SK-MEL-5 (cell line): ENCODE results near the gene NHLRC4. TPM values are rescaled to one million over a fixed set of nuclear protein-coding genes. Genes with fewer than 3 reads are reported as not detected.

Source experiments
- DNase-seq: peaks from one replicate; pipeline ENCODE4 v3.0.0-alpha.2; 2016; ENCODE audit warnings: low read depth, low spot score
- in situ Hi-C: cut with HindIII; loops from 2 replicates; pipeline ENCODE4 v1.10.0; 2016; ENCODE audit warnings: low sequenced_read_pairs, high pct_unique_total_duplicates, low pct_unique_long_range_greater_than_20kb
- small RNA-seq, 2 experiments: library from RNA; depleted of rRNA; stranded (forward); fragments of <200 nt; gene quantifications; one replicate each; pipeline ENCODE3, GENCODE V24; 2014
- total RNA-seq: library from RNA; depleted of rRNA; stranded (reverse); fragments of >200 nt; shearing (Covaris generic); gene quantifications from 2 replicates; pipeline ENCODE4 v1.2.3, GENCODE V29; 2014; rRNA removed

NHLRC4 gene
- total RNA-seq, 1 experiment from 2014 or later = 1.1 TPM

GRCh38 chr16:603933-604332 is 37.1 kb downstream of the NHLRC4 start:
- in situ Hi-C loops = no loop called here
- DNase-seq = no peak

GRCh38 chr16:606656-607307 is 40.0 kb downstream of the NHLRC4 start:
- in situ Hi-C loops = no loop called here
- DNase-seq = no peak

GRCh38 chr16:608019-608418 is 41.2 kb downstream of the NHLRC4 start:
- in situ Hi-C loops = no loop called here
- no peak for DNase-seq

GRCh38 chr16:609316-609715 is 42.5 kb downstream of the NHLRC4 start:
- in situ Hi-C loops = no loop called here

GRCh38 chr16:609984-610383 is 43.2 kb downstream of the NHLRC4 start:
- in situ Hi-C loops = no loop called here
- DNase-seq = no peak

More at GRCh38 chr16:609316-609715, 42.5 kb downstream of the NHLRC4 start:
- no peak for DNase-seq

GRCh38 chr16:610513-611381 is 43.9 kb downstream of the NHLRC4 start:
- DNase-seq = peak; percentile 51
- in situ Hi-C loops = no loop called here

- DNase-seq = no peak
- in situ Hi-C loops = no loop called here
Measured at GRCh38 chr16:615122-615521, 48.3 kb downstream of the NHLRC4 start.

- DNase-seq = no peak
- in situ Hi-C loops = no loop called here
Measured at GRCh38 chr16:616733-617586, 50.2 kb downstream of the NHLRC4 start.

GRCh38 chr16:617855-618254 is 51.0 kb downstream of the NHLRC4 start:
- no peak for DNase-seq
- in situ Hi-C loops = no loop called here

Small RNA genes lying within 50 kb of the gene (small RNA-seq; reads per million reads assigned to genes)
- gene MIR3176 = 0 to 4.3 reads per million in 2 experiments
- 0 to 0.76 reads per million in 2 experiments for gene MIR5587
- gene Z98883.1 = 0 to 0.02 reads per million in 2 experiments

Other genes with a start within 250 kb of the NHLRC4 start
- gene AXIN1, start 214.3 kb upstream of the NHLRC4 start, total RNA-seq = 20.6 and 22.6 TPM in 2 replicates
- gene MRPL28, start 196.5 kb upstream of the NHLRC4 start, total RNA-seq = 78.0 and 105 TPM in 2 replicates
- gene PGAP6, start 185.0 kb upstream of the NHLRC4 start, total RNA-seq = 88.5 and 94.0 TPM in 2 replicates
- 176 and 197 TPM in 2 replicates for gene NME4, start 169.8 kb upstream of the NHLRC4 start, total RNA-seq
- 11.9 and 12.5 TPM in 2 replicates for gene DECR2, start 165.1 kb upstream of the NHLRC4 start, total RNA-seq
- 10.0 and 10.5 TPM in 2 replicates for gene RAB11FIP3, start 141.4 kb upstream of the NHLRC4 start, total RNA-seq
- 15.4 and 15.6 TPM in 2 replicates for gene CAPN15, start 39.3 kb upstream of the NHLRC4 start, total RNA-seq
- not detected in 2 replicates for gene PRR35, start 6.6 kb upstream of the NHLRC4 start, total RNA-seq
- gene PIGQ, start 3.0 kb downstream of the NHLRC4 start, total RNA-seq = 24.5 and 24.7 TPM in 2 replicates
- gene RAB40C, start 23.1 kb downstream of the NHLRC4 start, total RNA-seq = 9.3 and 9.6 TPM in 2 replicates
- 0.05 TPM in 2 replicates for gene WFIKKN1, start 64.0 kb downstream of the NHLRC4 start, total RNA-seq
- 54.3 and 57.4 TPM in 2 replicates for gene METTL26, start 69.3 kb downstream of the NHLRC4 start, total RNA-seq
- 34.4 and 37.8 TPM in 2 replicates for gene MCRIP2, start 74.8 kb downstream of the NHLRC4 start, total RNA-seq
- gene WDR90, start 82.4 kb downstream of the NHLRC4 start, total RNA-seq = 10.3 and 12.4 TPM in 2 replicates
- 39.7 and 42.7 TPM in 2 replicates for gene RHOT2, start 101.1 kb downstream of the NHLRC4 start, total RNA-seq
- gene RHBDL1, start 108.7 kb downstream of the NHLRC4 start, total RNA-seq = 0.19 and 0.34 TPM in 2 replicates
- 112 and 126 TPM in 2 replicates for gene STUB1, start 113.4 kb downstream of the NHLRC4 start, total RNA-seq
- gene JMJD8, start 117.3 kb downstream of the NHLRC4 start, total RNA-seq = 44.7 and 52.0 TPM in 2 replicates
- 1.6 and 2.3 TPM in 2 replicates for gene WDR24, start 123.4 kb downstream of the NHLRC4 start, total RNA-seq
- gene FBXL16, start 138.8 kb downstream of the NHLRC4 start, total RNA-seq = 6.6 and 7.3 TPM in 2 replicates
- 133 and 138 TPM in 2 replicates for gene METRN, start 148.1 kb downstream of the NHLRC4 start, total RNA-seq
- gene ANTKMT, start 154.1 kb downstream of the NHLRC4 start, total RNA-seq = 18.6 and 18.7 TPM in 2 replicates
- 17.7 and 18.1 TPM in 2 replicates for gene CCDC78, start 159.4 kb downstream of the NHLRC4 start, total RNA-seq
- gene HAGHL, start 160.1 kb downstream of the NHLRC4 start, total RNA-seq = 17.9 and 23.3 TPM in 2 replicates
- 28.6 and 34.3 TPM in 2 replicates for gene CIAO3, start 174.0 kb downstream of the NHLRC4 start, total RNA-seq
- gene MSLN, start 193.7 kb downstream of the NHLRC4 start, total RNA-seq = not detected in 2 replicates
- 32.6 and 36.9 TPM in 2 replicates for gene RPUSD1, start 221.4 kb downstream of the NHLRC4 start, total RNA-seq
- gene CHTF18, start 221.6 kb downstream of the NHLRC4 start, total RNA-seq = 6.6 and 7.6 TPM in 2 replicates
- gene GNG13, start 233.7 kb downstream of the NHLRC4 start, total RNA-seq = not detected in 2 replicates